Uterus (tissue), 4 donors: ENCODE data around the gene KRT6C. TPM values are rescaled to one million over a fixed set of nuclear protein-coding genes. Genes with fewer than 3 reads are reported as not detected.
"Not testable (repeated sequence)": the region's sequence is repeated elsewhere in the genome, so short reads cannot be mapped to it uniquely, and the experiment has no call there.

ENCODE experiments used
- DNase-seq, 2 donors: peaks; one replicate each; pipeline ENCODE4 v3.0.0-alpha.2; 2019 to 2020
- H3K27ac ChIP-seq, 2 donors: fragments of 200-600 bp; sonication (generic); 1 replicate in 1 of 2; 2 replicates in 1 of 2; pipeline ENCODE4 v1.5.1; 2016 to 2018
- H3K27me3 ChIP-seq, 2 donors: fragments of 200-600 bp; sonication (generic); one replicate each; pipeline ENCODE4 v1.5.1; 2018 to 2019; ENCODE audit warnings: control low read depth in 1 of 2
- H3K36me3 ChIP-seq, 2 donors: fragments of 200-600 bp; sonication (generic); one replicate each; pipeline ENCODE4 v1.5.1; 2019; ENCODE audit warnings: control low read depth in 1 of 2
- H3K4me1 ChIP-seq, 2 donors: fragments of 200-600 bp; sonication (generic); one replicate each; pipeline ENCODE4 v1.5.1; 2018 to 2019; ENCODE audit warnings: control low read depth in 1 of 2
- H3K4me3 ChIP-seq, 2 donors: fragments of 200-600 bp; sonication (generic); 1 replicate in 1 of 2; 2 replicates in 1 of 2; pipeline ENCODE4 v1.5.1; 2018 to 2019; ENCODE audit warnings: mild to moderate bottlenecking in 1 of 2
- H3K9me3 ChIP-seq, 2 donors: fragments of 200-600 bp; sonication (generic); one replicate each; pipeline ENCODE4 v1.5.1; 2019; ENCODE audit warnings: control low read depth in 1 of 2
- POLR2A ChIP-seq, 2 donors: fragments of 450-650 bp; IDR thresholded peaks; one replicate each; pipeline ENCODE4 v1.6.1; 2016; ENCODE audit warnings: antibody characterized with exemption in 2 of 2, mild to moderate bottlenecking in 1 of 2, moderate library complexity in 1 of 2
- intact Hi-C: fragments of 100-400 bp; cut with DNase I; formaldehyde crosslinking; loops from one replicate; pipeline ENCODE4 v1.15.1; 2023; ENCODE audit warnings: low total_unique reads
- total RNA-seq, 4 donors: library from RNA; depleted of rRNA in 3 of 4; stranded (reverse); fragments of >200 nt in 3 of 4; gene quantifications; one replicate each; pipeline versions ENCODE4 v1.1.0 to v1.2.4, GENCODE V29; 2014 to 2023
- TF ChIP-seq, protein P1 (sequence below), 4 experiments: fragments of 200-600 bp in 2 of 4; fragments of 450-650 bp in 2 of 4; sonication (generic) in 2 of 4; IDR thresholded peaks; one replicate each; pipeline ENCODE4 v1.5.1; 2016 to 2019; ENCODE audit warnings: antibody characterized with exemption in 4 of 4, mild to moderate bottlenecking in 2 of 4, moderate library complexity in 1 of 4
- donor health status: DM: yes; HTN: yes; CAD: no.

The KRT6C gene
- total RNA-seq, 4 donors from 2014 or later = 0.14 to 0.34 TPM; not detected in 2

DNA sequence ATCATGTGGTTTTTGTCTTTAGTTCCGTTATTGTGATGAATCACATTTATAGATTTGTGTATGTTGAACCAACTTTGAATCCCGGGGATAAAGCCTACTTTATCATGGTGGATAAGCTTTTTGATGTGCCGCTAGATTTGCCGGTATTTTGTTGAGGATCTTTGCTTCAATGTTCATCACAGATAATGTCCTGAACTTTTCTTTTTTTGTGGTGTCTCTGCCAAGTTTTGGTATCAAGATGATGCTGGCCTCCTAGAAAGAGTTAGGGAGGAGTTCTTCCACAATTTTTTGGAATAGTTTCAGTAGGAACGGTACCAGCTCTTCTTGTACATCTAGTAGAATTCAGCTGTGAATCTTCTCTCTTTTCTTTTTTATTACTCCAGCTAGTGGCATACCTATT is 14.7 kb downstream of the KRT6C start:
- no peaks in the 10 kb centered on the region for H3K9me3 ChIP-seq
- no peak for TF ChIP-seq POLR2A (IDR thresholded peaks at IDR 0.05)
- TF ChIP-seq, protein P1, sequence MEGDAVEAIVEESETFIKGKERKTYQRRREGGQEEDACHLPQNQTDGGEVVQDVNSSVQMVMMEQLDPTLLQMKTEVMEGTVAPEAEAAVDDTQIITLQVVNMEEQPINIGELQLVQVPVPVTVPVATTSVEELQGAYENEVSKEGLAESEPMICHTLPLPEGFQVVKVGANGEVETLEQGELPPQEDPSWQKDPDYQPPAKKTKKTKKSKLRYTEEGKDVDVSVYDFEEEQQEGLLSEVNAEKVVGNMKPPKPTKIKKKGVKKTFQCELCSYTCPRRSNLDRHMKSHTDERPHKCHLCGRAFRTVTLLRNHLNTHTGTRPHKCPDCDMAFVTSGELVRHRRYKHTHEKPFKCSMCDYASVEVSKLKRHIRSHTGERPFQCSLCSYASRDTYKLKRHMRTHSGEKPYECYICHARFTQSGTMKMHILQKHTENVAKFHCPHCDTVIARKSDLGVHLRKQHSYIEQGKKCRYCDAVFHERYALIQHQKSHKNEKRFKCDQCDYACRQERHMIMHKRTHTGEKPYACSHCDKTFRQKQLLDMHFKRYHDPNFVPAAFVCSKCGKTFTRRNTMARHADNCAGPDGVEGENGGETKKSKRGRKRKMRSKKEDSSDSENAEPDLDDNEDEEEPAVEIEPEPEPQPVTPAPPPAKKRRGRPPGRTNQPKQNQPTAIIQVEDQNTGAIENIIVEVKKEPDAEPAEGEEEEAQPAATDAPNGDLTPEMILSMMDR (IDR thresholded peaks at IDR 0.05) = no peak
- no peaks in the 10 kb centered on the region for H3K36me3 ChIP-seq
- H3K4me3 ChIP-seq = no peak overlapping the region
- no peak for DNase-seq
- no peak overlapping the region for H3K27ac ChIP-seq
- H3K27me3 ChIP-seq = no peaks in the 10 kb centered on the region
- H3K4me1 ChIP-seq = no peaks in the 10 kb centered on the region
- intact Hi-C loops = no loop called here

- no peak for DNase-seq
- H3K27ac ChIP-seq = no peak overlapping the region
- H3K9me3 ChIP-seq = no peaks in the 10 kb centered on the region
- intact Hi-C loops = no loop called here
- no peak for TF ChIP-seq POLR2A (IDR thresholded peaks at IDR 0.05)
- TF ChIP-seq, protein P1 (IDR thresholded peaks at IDR 0.05) = no peak
- no peak overlapping the region for H3K4me3 ChIP-seq
- no peaks in the 10 kb centered on the region for H3K36me3 ChIP-seq
- no peaks in the 10 kb centered on the region for H3K4me1 ChIP-seq
- H3K27me3 ChIP-seq = no peaks in the 10 kb centered on the region
Measured at GRCh38 chr12:52455821-52456220, 17.8 kb downstream of the KRT6C start.

DNA sequence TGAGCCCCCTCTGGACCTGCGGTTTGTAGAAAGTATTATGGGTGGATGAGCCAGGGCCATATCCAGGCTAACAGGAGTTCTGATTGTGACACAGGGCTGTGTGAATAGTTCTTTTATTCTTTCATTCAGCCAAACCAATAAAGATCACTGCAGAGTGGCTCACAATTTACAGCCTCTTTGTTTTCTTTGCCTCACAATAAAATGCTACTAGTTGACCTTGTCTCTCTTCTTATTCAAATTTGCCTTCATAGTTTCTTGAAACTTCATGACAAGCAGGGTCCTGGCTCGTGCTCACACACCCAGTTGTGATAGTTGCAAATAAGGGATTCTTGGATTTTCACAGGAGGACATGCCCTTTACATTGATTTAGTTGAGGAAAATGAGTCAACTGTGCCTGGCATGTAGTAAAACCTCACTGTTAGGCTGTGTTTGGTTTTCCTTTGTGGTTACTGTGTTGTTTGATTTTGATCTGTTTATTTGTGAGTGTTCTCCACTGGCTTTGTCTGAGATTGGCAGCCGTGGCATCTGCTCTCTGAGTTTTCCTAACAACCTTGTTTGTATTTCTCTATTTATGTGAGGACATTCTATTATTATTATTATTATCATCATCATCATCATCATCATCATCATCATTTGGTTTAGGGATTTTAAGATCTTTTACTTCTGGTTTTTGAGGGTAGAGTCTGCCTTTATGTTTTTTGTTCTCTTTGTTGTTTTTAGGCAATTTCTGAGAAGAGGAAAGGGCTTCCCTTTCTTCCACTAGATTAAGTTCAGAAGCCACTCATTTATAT is 19.0 kb downstream of the KRT6C start:
- Histone ChIP-seq H3K4me3 (no peak overlapping the region), H3K9me3 (no peaks in the 10 kb centered on the region), H3K27me3 (no peaks in the 10 kb centered on the region), H3K27ac (no peak overlapping the region), H3K4me1 (no peaks in the 10 kb centered on the region), H3K36me3 (no peaks in the 10 kb centered on the region)
- no peak for DNase-seq
- intact Hi-C loops = no loop called here
- TF ChIP-seq, protein P1 (IDR thresholded peaks at IDR 0.05) = no peak

DNA sequence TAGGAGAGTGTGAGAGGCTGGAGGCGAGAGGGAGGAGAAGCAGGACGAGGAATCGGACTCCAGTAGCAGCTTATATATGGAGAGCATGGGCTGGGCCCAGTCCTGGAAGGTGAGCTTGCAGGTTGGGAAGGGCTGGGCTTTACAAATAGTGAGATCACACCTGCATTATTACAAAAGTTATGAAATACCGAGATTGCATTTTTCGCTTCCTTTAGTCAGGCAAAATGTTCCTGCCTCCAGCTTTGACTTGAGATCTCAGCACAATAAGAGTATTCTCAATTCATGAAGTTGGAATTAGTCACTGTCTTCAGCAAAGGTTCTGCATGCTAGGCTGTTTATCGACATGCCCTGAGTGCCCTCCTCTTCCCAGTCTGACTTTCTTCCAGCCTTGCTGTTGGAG is 21.5 kb downstream of the KRT6C start, which contains the start of gene KRT6B:
KRT6B (minus strand) TSS at position 46 of the 400 bp plus-strand sequence. CDS start 68 bp downstream, outside the sequence.
- TF ChIP-seq, protein P1 (IDR thresholded peaks at IDR 0.05) = no peak
- TF ChIP-seq POLR2A (IDR thresholded peaks at IDR 0.05) = no peak
- H3K9me3 ChIP-seq = no peaks in the 10 kb centered on the region
- H3K27ac ChIP-seq = no peak within 1 kb of the TSS
- no peaks in the 10 kb centered on the region for H3K27me3 ChIP-seq
- H3K4me3 ChIP-seq = no peak within 1 kb of the TSS
- no peaks in the 10 kb centered on the region for H3K36me3 ChIP-seq
- no peak for DNase-seq
- H3K4me1 ChIP-seq = no peaks in the 10 kb centered on the region
- intact Hi-C loops = no loop called here

GRCh38 chr12:52448228-52448627 is 25.4 kb downstream of the KRT6C start:
- H3K4me1 ChIP-seq = no peaks in the 10 kb centered on the region
- no peak for DNase-seq
- no peak overlapping the region for H3K4me3 ChIP-seq
- TF ChIP-seq, protein P1 (IDR thresholded peaks at IDR 0.05) = no peak
- TF ChIP-seq POLR2A (IDR thresholded peaks at IDR 0.05) = no peak
- intact Hi-C loops = no loop called here
- H3K9me3 ChIP-seq = no peaks in the 10 kb centered on the region
- no peaks in the 10 kb centered on the region for H3K36me3 ChIP-seq
- H3K27me3 ChIP-seq = no peaks in the 10 kb centered on the region
- no peak overlapping the region for H3K27ac ChIP-seq

DNA sequence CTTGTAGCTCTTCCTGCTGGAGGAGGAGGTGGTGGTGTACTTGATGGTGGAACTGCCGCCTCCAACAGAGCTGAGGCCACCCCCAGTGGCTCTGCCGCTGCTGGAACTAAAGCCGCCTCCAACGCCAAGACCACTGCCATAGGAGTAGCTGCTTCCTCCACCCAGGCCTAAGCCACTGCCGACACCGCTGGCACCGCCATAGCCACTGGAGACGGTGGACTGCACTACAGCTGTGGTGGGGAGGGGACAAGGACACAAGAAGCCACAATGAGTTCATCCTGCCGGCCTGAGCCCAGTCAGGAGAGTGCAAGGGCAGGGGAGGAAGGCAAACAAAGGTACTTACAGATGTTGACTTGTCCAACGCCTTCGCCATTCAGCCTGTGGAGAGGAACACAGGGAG is 26.4 kb downstream of the KRT6C start:
- intact Hi-C loops, H3K4me1 ChIP-seq, H3K27ac ChIP-seq, H3K36me3 ChIP-seq, H3K27me3 ChIP-seq, DNase-seq, H3K9me3 ChIP-seq, H3K4me3 ChIP-seq: not testable (repeated sequence)
